PC-9 (cell line): Measurements from ENCODE around the gene VPS13D. TPM values are rescaled to one million over a fixed set of nuclear protein-coding genes. Genes with fewer than 3 reads are reported as not detected.
A peak's percentile ranks its signal among the peaks of the same experiment; 100 is the strongest.

Experiments used
- Bru-seq: library from RNA; stranded (reverse); fragments of 400-500 nt; gene quantifications from one replicate; lab custom pipeline; 2021; lab: Mats Ljungman, UMichigan
- BruChase-seq, 2 experiments: library from RNA; stranded (reverse); fragments of 400-500 nt; gene quantifications; one replicate each; lab custom pipeline; 2021; lab: Mats Ljungman, UMichigan
- BruUV-seq: library from RNA; stranded (reverse); fragments of 400-500 nt; replicated peaks from 2 replicates; lab custom pipeline; 2021; lab: Mats Ljungman, UMichigan
- CTCF ChIA-PET: fragments of 300-600 bp; sonication (Branson Sonifier 250); formaldehyde crosslinking; loops from one replicate; lab custom pipeline; 2022; ENCODE audit warnings: antibody characterized with exemption; lab: Charles Lee
- POLR2A ChIA-PET: fragments of 300-600 bp; sonication (Branson Sonifier 250); formaldehyde crosslinking; loops from one replicate; lab custom pipeline; 2022; ENCODE audit warnings: antibody characterized with exemption; ENCODE audit not compliant: unreplicated experiment; lab: Charles Lee
- DNase-seq, 2 experiments: peaks; one replicate each; pipeline versions ENCODE4 v3.0.0 to v3.0.0-alpha.2; 2015 to 2022; ENCODE audit warnings: mixed read lengths in 1 of 2
- H2AFZ ChIP-seq: fragments of 200-600 bp; sonication (generic); 2 replicates; pipeline ENCODE4 v1.8.1; 2017; ENCODE audit warnings: antibody characterized with exemption
- H3F3A ChIP-seq: fragments of 200-600 bp; sonication (generic); 2 replicates; pipeline ENCODE4 v1.8.1; 2017; ENCODE audit warnings: antibody characterized with exemption, mild to moderate bottlenecking, low read depth; ENCODE audit not compliant: insufficient read depth
- H3K27ac ChIP-seq: fragments of 200-600 bp; sonication (generic); 2 replicates; pipeline ENCODE4 v1.6.1; 2016; ENCODE audit warnings: mixed run types
- H3K27me3 ChIP-seq: fragments of 200-600 bp; sonication (generic); 2 replicates; pipeline ENCODE4 v1.6.1; 2016; ENCODE audit warnings: low read depth, mixed run types; ENCODE audit not compliant: insufficient read depth
- H3K36me3 ChIP-seq: fragments of 200-600 bp; sonication (generic); 2 replicates; pipeline ENCODE4 v1.6.1; 2016; ENCODE audit warnings: low read depth, mixed run types
- H3K4me1 ChIP-seq: fragments of 200-600 bp; sonication (generic); replicated peaks from 2 replicates; pipeline ENCODE4 v1.6.1; 2016; ENCODE audit warnings: mixed run types; ENCODE audit not compliant: insufficient read depth
- H3K4me2 ChIP-seq: fragments of 200-600 bp; sonication (generic); 2 replicates; pipeline ENCODE4 v1.6.1; 2017; ENCODE audit warnings: mixed run types
- H3K4me3 ChIP-seq: fragments of 200-600 bp; sonication (generic); 2 replicates; pipeline ENCODE4 v1.6.1; 2016; ENCODE audit warnings: mixed run types
- H3K79me2 ChIP-seq: fragments of 200-600 bp; sonication (generic); 2 replicates; pipeline ENCODE4 v1.6.1; 2017; ENCODE audit warnings: low read depth, mixed run types
- H3K9me2 ChIP-seq: fragments of 200-600 bp; sonication (generic); 2 replicates; pipeline ENCODE4 v1.8.1; 2017; ENCODE audit warnings: mild to moderate bottlenecking; ENCODE audit not compliant: insufficient read depth
- H3K9me3 ChIP-seq: fragments of 200-600 bp; sonication (generic); 2 replicates; pipeline ENCODE4 v1.8.1; 2016; ENCODE audit warnings: low read depth; ENCODE audit not compliant: insufficient read depth
- H4K20me1 ChIP-seq: fragments of 200-600 bp; sonication (generic); 2 replicates; pipeline ENCODE4 v1.8.1; 2017; ENCODE audit not compliant: insufficient read depth
- CTCF ChIP-seq: fragments of 200-600 bp; sonication (generic); conservative IDR thresholded peaks from 2 replicates; pipeline ENCODE4 v1.6.1; 2017; ENCODE audit warnings: mixed run types, antibody characterized with exemption, mild to moderate bottlenecking, moderate library complexity
- EZH2 ChIP-seq: fragments of 200-600 bp; sonication (generic); IDR thresholded peaks from 2 replicates; pipeline ENCODE4 v1.8.0; 2017; ENCODE audit warnings: antibody characterized with exemption, low read depth
- intact Hi-C: fragments of 100-400 bp; cut with micrococcal nuclease; formaldehyde crosslinking; loops from one replicate; pipeline ENCODE4 v1.10.0; 2022; ENCODE audit not compliant: unreplicated experiment
- long read RNA-seq: library from polyadenylated mRNA; stranded (forward); transcript quantifications from one replicate; pipeline ENCODE4 v2.0.0, GENCODE V29; 2022
- total RNA-seq: library from RNA; stranded (reverse); gene quantifications from 2 replicates; pipeline ENCODE4 v1.2.3, GENCODE V29; 2021

VPS13D gene
- total RNA-seq (31.1 and 36.2 TPM in 2 replicates), Bru-seq, nascent RNA (percentile 65 among the genes with signal in this experiment), BruChase-seq, experiment 1, labeled RNA remaining after a 2-hour chase (percentile 64 among the genes with signal in this experiment), BruChase-seq, experiment 2, labeled RNA remaining after a 6-hour chase (percentile 66 among the genes with signal in this experiment)
- long read RNA-seq, transcript VPS13D-212 (4 exons, 3,838 nt) = major isoform, 10 of 25 reads
- long read RNA-seq, partial matches to known transcripts = 2 of 25 reads
- long read RNA-seq, other reads (novel, unspliced or antisense) = 13 of 25 reads

GRCh38 chr1:12229835-12230548 lies at the start of gene VPS13D:
VPS13D (plus strand) TSS chr1:12230030; CDS start chr1:12234267, 4,237 bp downstream.
- no peaks in the 10 kb centered on the region for H3K9me3 ChIP-seq
- H3K9me2 ChIP-seq = no peaks in the 10 kb centered on the region
- TF ChIP-seq CTCF (peak; percentile 72), EZH2 (no peak)
- H3K36me3 ChIP-seq = no peaks in the 10 kb centered on the region
- peaks cover 8% of the 10 kb centered on the region; the same call in 1 of the 2 replicates for H3F3A ChIP-seq
- H3K79me2 ChIP-seq = peaks cover 27% of the 10 kb centered on the region; the same call in 1 of the 2 replicates
- intact Hi-C loops = no loop called here
- H3K4me1 ChIP-seq = peaks cover 11% of the 10 kb centered on the region; the same call in 1 of the 2 replicates
- H4K20me1 ChIP-seq = no peaks in the 10 kb centered on the region
- H3K27ac ChIP-seq = peak within 1 kb of the TSS; percentile 29; the same call in 1 of the 2 replicates
- H2AFZ ChIP-seq = peak within 1 kb of the TSS; percentile 66; the same call in 1 of the 2 replicates
- POLR2A ChIA-PET = no interaction called here
- CTCF ChIA-PET = no interaction called here
- peak; percentile 40 to 74 for DNase-seq
- peak within 1 kb of the TSS; percentile 69 for H3K4me3 ChIP-seq
- H3K27me3 ChIP-seq = no peaks in the 10 kb centered on the region
- peak within 1 kb of the TSS; percentile 85 for H3K4me2 ChIP-seq
- no TSS peak for BruUV-seq

- no peak for TF ChIP-seq CTCF
- TF ChIP-seq EZH2 = no peak
- Histone ChIP-seq H3K36me3 (no peaks in the 10 kb centered on the region), H3F3A (no peaks in the 10 kb centered on the region), H3K4me1 (peaks cover 10% of the 10 kb centered on the region), H3K27ac (no peak overlapping the region), H3K27me3 (no peaks in the 10 kb centered on the region), H3K4me3 (no peak overlapping the region), H3K4me2 (no peak overlapping the region), H2AFZ (no peak overlapping the region), H3K9me2 (no peaks in the 10 kb centered on the region), H3K9me3 (no peaks in the 10 kb centered on the region), H4K20me1 (no peaks in the 10 kb centered on the region), H3K79me2 (no peaks in the 10 kb centered on the region)
- CTCF ChIA-PET = no interaction called here
- DNase-seq = no peak
- BruUV-seq = no TSS peak
- POLR2A ChIA-PET = interaction anchor here (0.5 kb wide), 1 partner anchor 33 kb away, joined by 4 read pairs; no protein-coding TSS in a partner anchor
- intact Hi-C loops = no loop called here
These were observed 49.5 kb upstream of the VPS13D start for GRCh38 chr1:12180315-12180714.

- Histone ChIP-seq H3K79me2 (no peaks in the 10 kb centered on the region), H3K27me3 (no peaks in the 10 kb centered on the region), H3K36me3 (no peaks in the 10 kb centered on the region), H3F3A (no peaks in the 10 kb centered on the region), H3K27ac (no peak overlapping the region), H3K4me2 (no peak overlapping the region), H3K4me3 (no peak overlapping the region), H4K20me1 (no peaks in the 10 kb centered on the region), H3K9me2 (no peaks in the 10 kb centered on the region), H2AFZ (no peak overlapping the region), H3K4me1 (peaks cover 10% of the 10 kb centered on the region), H3K9me3 (no peaks in the 10 kb centered on the region)
- no TSS peak for BruUV-seq
- no peak for DNase-seq
- TF ChIP-seq EZH2 (no peak), CTCF (no peak)
- intact Hi-C loops = no loop called here
- ChIA-PET CTCF (no interaction called here), POLR2A (no interaction called here)
These were observed 48.9 kb upstream of the VPS13D start for GRCh38 chr1:12180903-12181302.
